Endothelial cell of umbilical vein (primary cell): Measurements from ENCODE around the gene CACTIN.

Source experiments
- CTCF ChIP-seq, 2 donors: IDR thresholded peaks; 1 replicate in 1 of 2; 2 replicates in 1 of 2; pipeline ENCODE4 v1.5.1; 2011; ENCODE audit warnings: low read length in 2 of 2, mild to moderate bottlenecking in 2 of 2, moderate library complexity in 2 of 2, control low read depth in 1 of 2, inconsistent platforms in 1 of 2, low read depth in 1 of 2; ENCODE audit not compliant: insufficient read depth in 1 of 2; ENCODE audit errors: extremely low read depth in 1 of 2
- EZH2 ChIP-seq: IDR thresholded peaks from 2 replicates; pipeline ENCODE4 v1.6.1; 2012; ENCODE audit warnings: borderline replicate concordance, low read depth, mild to moderate bottlenecking, moderate library complexity, low read length, inconsistent platforms; ENCODE audit not compliant: severe bottlenecking
- FOS ChIP-seq: IDR thresholded peaks from 2 replicates; pipeline ENCODE4 v1.6.1; 2011; ENCODE audit warnings: mild to moderate bottlenecking, low read length, moderate library complexity, borderline replicate concordance; ENCODE audit not compliant: insufficient read depth
- GATA2 ChIP-seq: IDR thresholded peaks from 2 replicates; pipeline ENCODE4 v1.7.0; 2011; ENCODE audit warnings: low read depth, mild to moderate bottlenecking, moderate library complexity, mixed read lengths, low read length; ENCODE audit not compliant: insufficient read length, insufficient read depth
- MAX ChIP-seq: IDR thresholded peaks from 2 replicates; pipeline ENCODE4 v1.6.1; 2011; ENCODE audit not compliant: insufficient read depth, insufficient read length
- MYC ChIP-seq: IDR thresholded peaks from one replicate; pipeline ENCODE4 v1.6.1; 2011; ENCODE audit warnings: mild to moderate bottlenecking, low read depth, low read length
- POLR2A ChIP-seq: IDR thresholded peaks from 2 replicates; pipeline ENCODE4 v1.6.1; 2012; ENCODE audit warnings: low read depth, mild to moderate bottlenecking, control low read depth, low read length
- POLR2AphosphoS5 ChIP-seq: IDR thresholded peaks from 2 replicates; pipeline ENCODE4 v1.6.1; 2012; ENCODE audit warnings: low read depth, mild to moderate bottlenecking, control low read depth, low read length, moderate library complexity; ENCODE audit not compliant: insufficient read depth

GRCh38 chr19:3658004-3658869 is 31.6 kb upstream of the CACTIN start:
- no peak for TF ChIP-seq CTCF (IDR thresholded peaks at IDR 0.05; ENCODE audit: extremely low read depth in 1 of 2, insufficient read depth in 1 of 2, low read depth in 1 of 2, low read length in 2 of 2)
- no peak for TF ChIP-seq EZH2
- no peak for TF ChIP-seq POLR2A
- no peak for TF ChIP-seq GATA2
- TF ChIP-seq POLR2AphosphoS5 = no peak
- no peak for TF ChIP-seq MAX
- no peak for TF ChIP-seq MYC
- TF ChIP-seq FOS = no peak
